ENCODE measurements around the gene LGALS7B. TPM values are rescaled to one million over a fixed set of nuclear protein-coding genes. Genes with fewer than 3 reads are reported as not detected.

The LGALS7B gene
- total RNA-seq, 1 experiment from 2014 or later = 3.6 TPM

- Histone ChIP-seq H3K9me3 (ENCODE audit: control insufficient read depth, insufficient read depth, low read depth, low read length) (no peaks in the 10 kb centered on the region), H3K4me3 (ENCODE audit: low read depth in 2 of 2, low read length in 2 of 2) (no peak overlapping the region), H3K27ac (ENCODE audit: low read length) (no peak overlapping the region), H3K4me1 (ENCODE audit: control insufficient read depth, insufficient read depth, low read length) (peaks cover 7% of the 10 kb centered on the region; the same call in 1 of the 2 replicates), H3K27me3 (ENCODE audit: control insufficient read depth, insufficient read depth, low read length) (no peaks in the 10 kb centered on the region), H3K36me3 (ENCODE audit: control insufficient read depth, insufficient read depth, low read length) (no peaks in the 10 kb centered on the region)
- ATAC-seq (no peak), DNase-seq (ENCODE audit: low read depth, low spot score) (no peak)
- no TSS peak for BruUV-seq (replicated peaks)
- intact Hi-C loops (cut with micrococcal nuclease; ENCODE audit: unreplicated experiment) = no loop called here
- in situ Hi-C loops (cut with HindIII; ENCODE audit: low pct_unique_long_range_greater_than_20kb, low sequenced_read_pairs) = no loop called here
- TF ChIP-seq, protein P1, sequence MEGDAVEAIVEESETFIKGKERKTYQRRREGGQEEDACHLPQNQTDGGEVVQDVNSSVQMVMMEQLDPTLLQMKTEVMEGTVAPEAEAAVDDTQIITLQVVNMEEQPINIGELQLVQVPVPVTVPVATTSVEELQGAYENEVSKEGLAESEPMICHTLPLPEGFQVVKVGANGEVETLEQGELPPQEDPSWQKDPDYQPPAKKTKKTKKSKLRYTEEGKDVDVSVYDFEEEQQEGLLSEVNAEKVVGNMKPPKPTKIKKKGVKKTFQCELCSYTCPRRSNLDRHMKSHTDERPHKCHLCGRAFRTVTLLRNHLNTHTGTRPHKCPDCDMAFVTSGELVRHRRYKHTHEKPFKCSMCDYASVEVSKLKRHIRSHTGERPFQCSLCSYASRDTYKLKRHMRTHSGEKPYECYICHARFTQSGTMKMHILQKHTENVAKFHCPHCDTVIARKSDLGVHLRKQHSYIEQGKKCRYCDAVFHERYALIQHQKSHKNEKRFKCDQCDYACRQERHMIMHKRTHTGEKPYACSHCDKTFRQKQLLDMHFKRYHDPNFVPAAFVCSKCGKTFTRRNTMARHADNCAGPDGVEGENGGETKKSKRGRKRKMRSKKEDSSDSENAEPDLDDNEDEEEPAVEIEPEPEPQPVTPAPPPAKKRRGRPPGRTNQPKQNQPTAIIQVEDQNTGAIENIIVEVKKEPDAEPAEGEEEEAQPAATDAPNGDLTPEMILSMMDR (IDR thresholded peaks at IDR 0.05) = no peak
- TF ChIP-seq SIN3A (IDR thresholded peaks at IDR 0.05; ENCODE audit: borderline replicate concordance, insufficient read depth, low read depth, low read length) (no peak), REST (IDR thresholded peaks at IDR 0.05; ENCODE audit: insufficient read depth in 1 of 2, low read depth in 2 of 2, low read length in 1 of 2) (no peak), TCF7L2 (IDR thresholded peaks at IDR 0.05; ENCODE audit: low read depth, low read length) (no peak), POLR2AphosphoS5 (IDR thresholded peaks at IDR 0.05; ENCODE audit: low read depth, low read length) (no peak)
- ChIA-PET CTCF (interaction anchor here (0.6 to 1.3 kb wide), 3 partner anchors 10 to 219 kb away, joined by 3 to 7 read pairs (median 6); no protein-coding TSS in a partner anchor), POLR2A (no interaction called here)
Observed at GRCh38 chr19:38800577-38801347, 11.8 kb downstream of the LGALS7B start.

DNA sequence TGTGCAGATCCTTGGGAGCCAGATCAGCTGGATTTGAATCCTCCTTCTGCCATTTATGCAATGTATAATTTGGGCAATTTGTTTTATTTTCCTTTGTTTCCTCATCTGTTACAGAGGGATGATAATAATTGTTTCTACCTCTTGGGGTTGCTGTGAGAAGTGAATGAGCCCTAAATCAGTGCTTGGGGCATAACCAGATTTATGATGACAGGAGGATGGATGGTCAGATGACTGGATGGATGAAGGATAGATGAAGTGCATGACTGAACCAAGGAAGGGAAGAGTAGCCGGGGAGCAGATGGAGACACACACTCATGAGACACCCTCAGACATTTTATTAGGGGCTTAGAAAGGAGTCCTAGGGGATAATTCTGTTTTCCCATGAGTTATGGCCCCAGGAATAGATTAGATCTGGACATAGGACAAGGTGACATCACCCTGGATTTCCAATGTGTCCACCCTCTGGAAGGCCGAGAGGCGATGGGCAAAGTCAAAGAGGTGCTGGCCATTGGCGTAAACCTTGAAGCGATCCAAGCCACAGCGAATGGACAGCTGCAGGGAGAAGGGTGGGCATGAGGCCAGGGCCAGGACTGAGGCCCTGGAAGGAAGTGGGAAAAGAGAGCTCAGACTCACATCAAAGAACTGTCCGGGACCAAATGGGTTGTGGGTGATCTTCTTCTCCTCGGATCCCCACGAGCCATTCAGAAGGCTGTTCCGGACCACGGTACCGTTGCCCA lies 12.5 kb downstream of the LGALS7B start:
- POLR2A ChIA-PET = interaction anchor here (0.5 kb wide), 1 partner anchor 41 kb away, joined by 7 read pairs; no protein-coding TSS in a partner anchor
- ATAC-seq (no peak), DNase-seq (ENCODE audit: low read depth, low spot score) (no peak)
- no peaks in the 10 kb centered on the region for H3K9me3 ChIP-seq (ENCODE audit: control insufficient read depth, insufficient read depth, low read depth, low read length)
- H3K4me1 ChIP-seq (ENCODE audit: control insufficient read depth, insufficient read depth, low read length) = peaks cover 7% of the 10 kb centered on the region; the same call in 1 of the 2 replicates
- no peak overlapping the region for H3K27ac ChIP-seq (ENCODE audit: low read length)
- no peaks in the 10 kb centered on the region for H3K36me3 ChIP-seq (ENCODE audit: control insufficient read depth, insufficient read depth, low read length)
- CTCF ChIA-PET = interaction anchor here (0.6 to 1.3 kb wide), 2 partner anchors 9 to 219 kb away, joined by 3 to 7 read pairs; no protein-coding TSS in a partner anchor
- no TSS peak for BruUV-seq (replicated peaks)
- H3K27me3 ChIP-seq (ENCODE audit: control insufficient read depth, insufficient read depth, low read length) = no peaks in the 10 kb centered on the region
- intact Hi-C loops (cut with micrococcal nuclease; ENCODE audit: unreplicated experiment) (no loop called here), in situ Hi-C loops (cut with HindIII; ENCODE audit: low pct_unique_long_range_greater_than_20kb, low sequenced_read_pairs) (no loop called here)
- TF ChIP-seq REST (IDR thresholded peaks at IDR 0.05; ENCODE audit: insufficient read depth in 1 of 2, low read depth in 2 of 2, low read length in 1 of 2) = no peak
- no peak overlapping the region for H3K4me3 ChIP-seq (ENCODE audit: low read depth in 2 of 2, low read length in 2 of 2)

Measured in Panc1 (cell line).